Thyroid gland (tissue), 4 donors: Measurements from ENCODE around the gene PDLIM3.

Experiments used
- CTCF ChIP-seq, 6 experiments: fragments of 200-600 bp in 3 of 6; fragments of 450-650 bp in 3 of 6; sonication (generic) in 3 of 6; IDR thresholded peaks; one replicate each; pipeline ENCODE4 v1.5.1; 2016 to 2019; ENCODE audit warnings: antibody characterized with exemption in 6 of 6, mild to moderate bottlenecking in 2 of 6, inconsistent platforms in 1 of 6, moderate library complexity in 1 of 6
- POLR2A ChIP-seq, 2 donors: fragments of 450-650 bp; IDR thresholded peaks; one replicate each; pipeline ENCODE4 v1.6.1; 2017; ENCODE audit warnings: antibody characterized with exemption in 2 of 2, mild to moderate bottlenecking in 2 of 2, moderate library complexity in 1 of 2

- no peak for TF ChIP-seq CTCF (IDR thresholded peaks at IDR 0.05)
- TF ChIP-seq POLR2A (IDR thresholded peaks at IDR 0.05) = peak in 1 of 2 donors; percentile 32
Observed at GRCh38 chr4:185536411-185536709, 1.1 kb upstream of the PDLIM3 start.
